ENCODE measurements around the gene PACC1.

The PACC1 gene

DNA sequence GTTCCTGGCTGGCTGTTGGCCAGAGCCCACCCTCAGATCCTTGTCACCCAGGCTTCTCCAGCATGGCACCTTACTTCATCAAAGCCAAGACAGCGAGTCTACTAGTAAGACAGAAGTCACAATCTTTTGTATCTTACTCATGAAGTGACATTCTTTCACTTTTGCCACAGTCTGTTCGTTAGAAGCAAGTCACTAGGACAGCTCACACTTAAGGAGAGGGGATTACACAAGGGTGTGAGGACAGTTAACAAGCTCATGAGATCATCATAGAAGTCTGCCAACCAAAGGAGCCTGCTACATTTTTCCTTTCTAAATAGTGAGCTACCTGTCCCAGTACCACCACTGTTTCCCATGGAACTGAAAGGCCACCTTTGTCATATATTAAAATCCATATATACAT, 61.5 kb downstream of the PACC1 start:
- no peak for DNase-seq (ENCODE audit: low read depth in 1 of 2, low spot score in 1 of 2)
- TF ChIP-seq, protein P1, sequence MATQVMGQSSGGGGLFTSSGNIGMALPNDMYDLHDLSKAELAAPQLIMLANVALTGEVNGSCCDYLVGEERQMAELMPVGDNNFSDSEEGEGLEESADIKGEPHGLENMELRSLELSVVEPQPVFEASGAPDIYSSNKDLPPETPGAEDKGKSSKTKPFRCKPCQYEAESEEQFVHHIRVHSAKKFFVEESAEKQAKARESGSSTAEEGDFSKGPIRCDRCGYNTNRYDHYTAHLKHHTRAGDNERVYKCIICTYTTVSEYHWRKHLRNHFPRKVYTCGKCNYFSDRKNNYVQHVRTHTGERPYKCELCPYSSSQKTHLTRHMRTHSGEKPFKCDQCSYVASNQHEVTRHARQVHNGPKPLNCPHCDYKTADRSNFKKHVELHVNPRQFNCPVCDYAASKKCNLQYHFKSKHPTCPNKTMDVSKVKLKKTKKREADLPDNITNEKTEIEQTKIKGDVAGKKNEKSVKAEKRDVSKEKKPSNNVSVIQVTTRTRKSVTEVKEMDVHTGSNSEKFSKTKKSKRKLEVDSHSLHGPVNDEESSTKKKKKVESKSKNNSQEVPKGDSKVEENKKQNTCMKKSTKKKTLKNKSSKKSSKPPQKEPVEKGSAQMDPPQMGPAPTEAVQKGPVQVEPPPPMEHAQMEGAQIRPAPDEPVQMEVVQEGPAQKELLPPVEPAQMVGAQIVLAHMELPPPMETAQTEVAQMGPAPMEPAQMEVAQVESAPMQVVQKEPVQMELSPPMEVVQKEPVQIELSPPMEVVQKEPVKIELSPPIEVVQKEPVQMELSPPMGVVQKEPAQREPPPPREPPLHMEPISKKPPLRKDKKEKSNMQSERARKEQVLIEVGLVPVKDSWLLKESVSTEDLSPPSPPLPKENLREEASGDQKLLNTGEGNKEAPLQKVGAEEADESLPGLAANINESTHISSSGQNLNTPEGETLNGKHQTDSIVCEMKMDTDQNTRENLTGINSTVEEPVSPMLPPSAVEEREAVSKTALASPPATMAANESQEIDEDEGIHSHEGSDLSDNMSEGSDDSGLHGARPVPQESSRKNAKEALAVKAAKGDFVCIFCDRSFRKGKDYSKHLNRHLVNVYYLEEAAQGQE (IDR thresholded peaks at IDR 0.05; ENCODE audit: insufficient replicate concordance, low read depth) = no peak
- TF ChIP-seq, protein P2, sequence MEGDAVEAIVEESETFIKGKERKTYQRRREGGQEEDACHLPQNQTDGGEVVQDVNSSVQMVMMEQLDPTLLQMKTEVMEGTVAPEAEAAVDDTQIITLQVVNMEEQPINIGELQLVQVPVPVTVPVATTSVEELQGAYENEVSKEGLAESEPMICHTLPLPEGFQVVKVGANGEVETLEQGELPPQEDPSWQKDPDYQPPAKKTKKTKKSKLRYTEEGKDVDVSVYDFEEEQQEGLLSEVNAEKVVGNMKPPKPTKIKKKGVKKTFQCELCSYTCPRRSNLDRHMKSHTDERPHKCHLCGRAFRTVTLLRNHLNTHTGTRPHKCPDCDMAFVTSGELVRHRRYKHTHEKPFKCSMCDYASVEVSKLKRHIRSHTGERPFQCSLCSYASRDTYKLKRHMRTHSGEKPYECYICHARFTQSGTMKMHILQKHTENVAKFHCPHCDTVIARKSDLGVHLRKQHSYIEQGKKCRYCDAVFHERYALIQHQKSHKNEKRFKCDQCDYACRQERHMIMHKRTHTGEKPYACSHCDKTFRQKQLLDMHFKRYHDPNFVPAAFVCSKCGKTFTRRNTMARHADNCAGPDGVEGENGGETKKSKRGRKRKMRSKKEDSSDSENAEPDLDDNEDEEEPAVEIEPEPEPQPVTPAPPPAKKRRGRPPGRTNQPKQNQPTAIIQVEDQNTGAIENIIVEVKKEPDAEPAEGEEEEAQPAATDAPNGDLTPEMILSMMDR (IDR thresholded peaks at IDR 0.05; ENCODE audit: insufficient read depth, low read length) = no peak
- TF ChIP-seq SPI1 (IDR thresholded peaks at IDR 0.05; ENCODE audit: borderline replicate concordance, low read depth) = no peak
- TF ChIP-seq GABPA (IDR thresholded peaks at IDR 0.05; ENCODE audit: low read depth) = no peak
- H3K27me3 ChIP-seq (ENCODE audit: insufficient read depth, poor library complexity, severe bottlenecking) = no peaks in the 10 kb centered on the region
- no peak overlapping the region for H3K27ac ChIP-seq (replicated peaks)
- no peak overlapping the region for H3K4me3 ChIP-seq (replicated peaks; ENCODE audit: insufficient read depth, low read length)

DNA sequence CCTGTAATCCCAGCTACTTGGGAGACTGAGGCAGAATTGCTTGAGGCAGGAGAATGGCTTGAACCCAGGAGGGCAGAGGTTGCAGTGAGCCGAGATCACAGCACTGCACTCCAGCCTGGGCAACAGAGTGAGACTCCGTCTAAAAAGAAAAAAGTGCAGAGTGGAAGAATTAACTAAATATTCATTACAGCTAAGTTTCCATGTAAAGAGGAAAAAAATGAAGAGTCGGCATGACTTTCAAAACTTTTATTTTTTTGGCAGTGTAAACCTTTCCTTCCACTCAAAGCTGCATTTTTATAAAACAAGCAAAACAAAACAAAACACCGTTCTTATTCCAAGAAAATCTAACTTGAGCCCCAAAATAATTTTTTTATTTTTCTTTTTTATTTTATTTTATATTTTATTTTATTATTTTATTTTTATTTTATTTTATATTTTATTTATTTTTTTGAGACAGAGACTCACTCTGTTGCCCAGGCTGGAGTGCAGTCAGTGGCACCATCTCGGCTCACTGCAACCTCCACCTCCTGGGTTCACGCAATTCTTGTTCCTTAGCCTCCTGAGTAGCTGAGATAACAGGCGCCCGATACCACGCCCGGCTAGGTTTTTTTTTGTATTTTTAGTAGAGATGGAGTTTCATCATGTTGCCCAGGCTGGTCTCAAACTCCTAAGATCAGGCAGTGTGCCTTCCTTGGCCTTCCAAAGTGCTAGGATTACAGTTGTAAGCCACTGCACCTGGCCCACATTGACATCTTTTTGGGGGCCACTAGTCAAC, 62.9 kb downstream of the PACC1 start:
- TF ChIP-seq POLR2AphosphoS5 (IDR thresholded peaks at IDR 0.05; ENCODE audit: low read depth) = no peak
- TF ChIP-seq, protein P1 (IDR thresholded peaks at IDR 0.05; ENCODE audit: insufficient replicate concordance, low read depth) = no peak
- TF ChIP-seq, protein P2 (IDR thresholded peaks at IDR 0.05; ENCODE audit: insufficient read depth, low read length) = no peak
- no peak for TF ChIP-seq SPI1 (IDR thresholded peaks at IDR 0.05; ENCODE audit: borderline replicate concordance, low read depth)
- no peak for TF ChIP-seq GABPA (IDR thresholded peaks at IDR 0.05; ENCODE audit: low read depth)
- Histone ChIP-seq H3K27ac (replicated peaks) (no peak overlapping the region), H3K4me3 (replicated peaks; ENCODE audit: insufficient read depth, low read length) (no peak overlapping the region), H3K27me3 (ENCODE audit: insufficient read depth, poor library complexity, severe bottlenecking) (no peaks in the 10 kb centered on the region)
- DNase-seq (ENCODE audit: low read depth in 1 of 2, low spot score in 1 of 2) = no peak

DNA sequence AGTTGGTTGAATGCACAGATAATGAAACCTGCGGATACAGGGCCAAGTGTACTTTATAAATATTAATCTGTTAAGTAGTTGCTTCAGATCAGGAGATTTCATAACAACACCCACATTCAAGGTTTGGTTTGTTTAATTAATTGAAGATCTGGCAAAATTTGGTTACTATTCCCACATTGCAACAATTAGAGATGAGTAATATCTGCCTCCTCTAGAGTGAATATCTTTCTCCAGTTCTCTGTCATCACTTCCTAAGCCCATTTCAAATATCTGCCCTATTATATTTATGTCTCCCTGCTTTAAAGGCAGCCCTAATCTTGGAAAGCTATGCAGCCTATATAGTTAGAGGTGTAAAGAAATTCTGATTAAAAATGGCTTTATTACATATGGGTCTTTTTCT, 68.1 kb downstream of the PACC1 start:
- Histone ChIP-seq H3K27ac (replicated peaks) (no peak overlapping the region), H3K4me3 (replicated peaks; ENCODE audit: insufficient read depth, low read length) (no peak overlapping the region), H3K27me3 (ENCODE audit: insufficient read depth, poor library complexity, severe bottlenecking) (no peaks in the 10 kb centered on the region)
- no peak for DNase-seq (ENCODE audit: low read depth in 1 of 2, low spot score in 1 of 2)
- TF ChIP-seq POLR2AphosphoS5 (IDR thresholded peaks at IDR 0.05; ENCODE audit: low read depth) (no peak), GABPA (IDR thresholded peaks at IDR 0.05; ENCODE audit: low read depth) (no peak), SPI1 (IDR thresholded peaks at IDR 0.05; ENCODE audit: borderline replicate concordance, low read depth) (no peak)
- TF ChIP-seq, protein P2 (IDR thresholded peaks at IDR 0.05; ENCODE audit: insufficient read depth, low read length) = no peak
- TF ChIP-seq, protein P1 (IDR thresholded peaks at IDR 0.05; ENCODE audit: insufficient replicate concordance, low read depth) = no peak
